ENCODE results near the gene S100A14. TPM values are rescaled to one million over a fixed set of nuclear protein-coding genes. Genes with fewer than 3 reads are reported as not detected.
"Not testable (repeated sequence)": the region's sequence is repeated elsewhere in the genome, so short reads cannot be mapped to it uniquely, and the experiment has no call there.

The S100A14 gene
- total RNA-seq, 1 experiment from 2014 or later, result 0.57 TPM

DNA sequence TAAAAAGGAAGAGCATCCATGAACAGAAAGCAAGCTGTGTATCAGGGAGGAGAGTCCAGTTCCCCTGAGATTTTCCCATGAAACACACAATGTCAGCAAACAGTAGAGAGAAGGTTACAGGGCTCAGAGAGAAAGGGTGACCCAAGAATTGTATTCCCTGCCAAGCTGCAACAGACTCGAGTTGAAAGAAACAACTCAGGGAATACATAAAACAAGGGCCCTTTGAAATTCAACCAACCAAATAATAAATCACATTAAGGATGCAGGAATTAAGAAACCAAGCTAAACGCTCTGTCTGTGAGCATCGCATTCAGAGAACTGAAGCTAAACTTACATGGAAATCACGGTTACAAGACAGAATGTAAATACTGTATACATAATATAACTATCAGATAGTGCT is 23.4 kb downstream of the S100A14 start:
- Histone ChIP-seq H3K27ac (ENCODE audit: low read length) (no peak overlapping the region), H3K27me3 (ENCODE audit: control insufficient read depth, insufficient read depth, low read length) (no peaks in the 10 kb centered on the region), H3K4me1 (ENCODE audit: control insufficient read depth, insufficient read depth, low read length) (no peaks in the 10 kb centered on the region), H3K9me3 (ENCODE audit: control insufficient read depth, insufficient read depth, low read depth, low read length) (no peaks in the 10 kb centered on the region), H3K36me3 (ENCODE audit: control insufficient read depth, insufficient read depth, low read length) (no peaks in the 10 kb centered on the region), H3K4me3 (ENCODE audit: low read depth in 2 of 2, low read length in 2 of 2) (no peak overlapping the region)
- intact Hi-C loops (cut with micrococcal nuclease; ENCODE audit: unreplicated experiment), result no loop called here
- DNase-seq (ENCODE audit: low read depth, low spot score) (no peak), ATAC-seq (no peak)
- TF ChIP-seq SIN3A (IDR thresholded peaks at IDR 0.05; ENCODE audit: borderline replicate concordance, insufficient read depth, low read depth, low read length) (no peak), POLR2AphosphoS5 (IDR thresholded peaks at IDR 0.05; ENCODE audit: low read depth, low read length) (no peak), TCF7L2 (IDR thresholded peaks at IDR 0.05; ENCODE audit: low read depth, low read length) (no peak)
- TF ChIP-seq, protein P1, sequence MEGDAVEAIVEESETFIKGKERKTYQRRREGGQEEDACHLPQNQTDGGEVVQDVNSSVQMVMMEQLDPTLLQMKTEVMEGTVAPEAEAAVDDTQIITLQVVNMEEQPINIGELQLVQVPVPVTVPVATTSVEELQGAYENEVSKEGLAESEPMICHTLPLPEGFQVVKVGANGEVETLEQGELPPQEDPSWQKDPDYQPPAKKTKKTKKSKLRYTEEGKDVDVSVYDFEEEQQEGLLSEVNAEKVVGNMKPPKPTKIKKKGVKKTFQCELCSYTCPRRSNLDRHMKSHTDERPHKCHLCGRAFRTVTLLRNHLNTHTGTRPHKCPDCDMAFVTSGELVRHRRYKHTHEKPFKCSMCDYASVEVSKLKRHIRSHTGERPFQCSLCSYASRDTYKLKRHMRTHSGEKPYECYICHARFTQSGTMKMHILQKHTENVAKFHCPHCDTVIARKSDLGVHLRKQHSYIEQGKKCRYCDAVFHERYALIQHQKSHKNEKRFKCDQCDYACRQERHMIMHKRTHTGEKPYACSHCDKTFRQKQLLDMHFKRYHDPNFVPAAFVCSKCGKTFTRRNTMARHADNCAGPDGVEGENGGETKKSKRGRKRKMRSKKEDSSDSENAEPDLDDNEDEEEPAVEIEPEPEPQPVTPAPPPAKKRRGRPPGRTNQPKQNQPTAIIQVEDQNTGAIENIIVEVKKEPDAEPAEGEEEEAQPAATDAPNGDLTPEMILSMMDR (IDR thresholded peaks at IDR 0.05), result no peak
- TF ChIP-seq, protein P2, sequence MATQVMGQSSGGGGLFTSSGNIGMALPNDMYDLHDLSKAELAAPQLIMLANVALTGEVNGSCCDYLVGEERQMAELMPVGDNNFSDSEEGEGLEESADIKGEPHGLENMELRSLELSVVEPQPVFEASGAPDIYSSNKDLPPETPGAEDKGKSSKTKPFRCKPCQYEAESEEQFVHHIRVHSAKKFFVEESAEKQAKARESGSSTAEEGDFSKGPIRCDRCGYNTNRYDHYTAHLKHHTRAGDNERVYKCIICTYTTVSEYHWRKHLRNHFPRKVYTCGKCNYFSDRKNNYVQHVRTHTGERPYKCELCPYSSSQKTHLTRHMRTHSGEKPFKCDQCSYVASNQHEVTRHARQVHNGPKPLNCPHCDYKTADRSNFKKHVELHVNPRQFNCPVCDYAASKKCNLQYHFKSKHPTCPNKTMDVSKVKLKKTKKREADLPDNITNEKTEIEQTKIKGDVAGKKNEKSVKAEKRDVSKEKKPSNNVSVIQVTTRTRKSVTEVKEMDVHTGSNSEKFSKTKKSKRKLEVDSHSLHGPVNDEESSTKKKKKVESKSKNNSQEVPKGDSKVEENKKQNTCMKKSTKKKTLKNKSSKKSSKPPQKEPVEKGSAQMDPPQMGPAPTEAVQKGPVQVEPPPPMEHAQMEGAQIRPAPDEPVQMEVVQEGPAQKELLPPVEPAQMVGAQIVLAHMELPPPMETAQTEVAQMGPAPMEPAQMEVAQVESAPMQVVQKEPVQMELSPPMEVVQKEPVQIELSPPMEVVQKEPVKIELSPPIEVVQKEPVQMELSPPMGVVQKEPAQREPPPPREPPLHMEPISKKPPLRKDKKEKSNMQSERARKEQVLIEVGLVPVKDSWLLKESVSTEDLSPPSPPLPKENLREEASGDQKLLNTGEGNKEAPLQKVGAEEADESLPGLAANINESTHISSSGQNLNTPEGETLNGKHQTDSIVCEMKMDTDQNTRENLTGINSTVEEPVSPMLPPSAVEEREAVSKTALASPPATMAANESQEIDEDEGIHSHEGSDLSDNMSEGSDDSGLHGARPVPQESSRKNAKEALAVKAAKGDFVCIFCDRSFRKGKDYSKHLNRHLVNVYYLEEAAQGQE (IDR thresholded peaks at IDR 0.05; ENCODE audit: insufficient read depth in 1 of 2, low read depth in 2 of 2, low read length in 1 of 2), result no peak
- ChIA-PET CTCF (no interaction called here), POLR2A (no interaction called here)
- no TSS peak for BruUV-seq (replicated peaks)
- in situ Hi-C loops (cut with HindIII; ENCODE audit: low pct_unique_long_range_greater_than_20kb, low sequenced_read_pairs), result no loop called here

DNA sequence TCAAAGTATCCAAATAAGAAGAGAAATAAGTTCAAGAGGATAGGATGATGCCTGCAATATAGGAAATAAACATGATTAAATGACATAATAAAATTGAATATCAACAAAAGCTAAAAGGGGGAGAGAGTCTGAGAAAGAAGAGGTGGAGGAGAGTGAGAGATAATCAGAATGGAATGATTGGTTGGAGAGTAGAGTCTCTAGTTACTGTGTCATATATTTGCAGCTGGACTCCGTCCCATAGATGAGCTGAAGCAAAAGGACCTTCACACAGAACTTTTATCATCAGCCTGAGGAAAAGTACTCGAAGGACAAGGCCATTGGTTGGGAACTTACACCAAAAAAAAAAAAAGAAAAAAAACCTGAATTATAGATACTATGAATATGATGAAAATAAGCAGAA is 27.6 kb downstream of the S100A14 start:
- H3K4me3 ChIP-seq (ENCODE audit: low read depth in 2 of 2, low read length in 2 of 2), result no peak overlapping the region
- BruUV-seq (replicated peaks), result no TSS peak
- intact Hi-C loops (cut with micrococcal nuclease; ENCODE audit: unreplicated experiment) (no loop called here), in situ Hi-C loops (cut with HindIII; ENCODE audit: low pct_unique_long_range_greater_than_20kb, low sequenced_read_pairs) (no loop called here)
- DNase-seq (ENCODE audit: low read depth, low spot score), result no peak
- no peaks in the 10 kb centered on the region for H3K9me3 ChIP-seq (ENCODE audit: control insufficient read depth, insufficient read depth, low read depth, low read length)
- no peaks in the 10 kb centered on the region for H3K36me3 ChIP-seq (ENCODE audit: control insufficient read depth, insufficient read depth, low read length)
- ATAC-seq, result no peak
- CTCF ChIA-PET, result interaction anchor here (0.7 kb wide), 1 partner anchor 377 kb away, joined by 5 read pairs; no protein-coding TSS in a partner anchor
- TF ChIP-seq SIN3A (IDR thresholded peaks at IDR 0.05; ENCODE audit: borderline replicate concordance, insufficient read depth, low read depth, low read length), result no peak
- TF ChIP-seq, protein P2 (IDR thresholded peaks at IDR 0.05; ENCODE audit: insufficient read depth in 1 of 2, low read depth in 2 of 2, low read length in 1 of 2), result no peak
- TF ChIP-seq, protein P1 (IDR thresholded peaks at IDR 0.05), result no peak
- TF ChIP-seq TCF7L2 (IDR thresholded peaks at IDR 0.05; ENCODE audit: low read depth, low read length), result no peak
- TF ChIP-seq POLR2AphosphoS5 (IDR thresholded peaks at IDR 0.05; ENCODE audit: low read depth, low read length), result no peak
- no peaks in the 10 kb centered on the region for H3K4me1 ChIP-seq (ENCODE audit: control insufficient read depth, insufficient read depth, low read length)
- POLR2A ChIA-PET, result interaction anchor here (0.7 kb wide), 1 partner anchor 11 kb away, joined by 4 read pairs; no protein-coding TSS in a partner anchor
- no peak overlapping the region for H3K27ac ChIP-seq (ENCODE audit: low read length)
- no peaks in the 10 kb centered on the region for H3K27me3 ChIP-seq (ENCODE audit: control insufficient read depth, insufficient read depth, low read length)

DNA sequence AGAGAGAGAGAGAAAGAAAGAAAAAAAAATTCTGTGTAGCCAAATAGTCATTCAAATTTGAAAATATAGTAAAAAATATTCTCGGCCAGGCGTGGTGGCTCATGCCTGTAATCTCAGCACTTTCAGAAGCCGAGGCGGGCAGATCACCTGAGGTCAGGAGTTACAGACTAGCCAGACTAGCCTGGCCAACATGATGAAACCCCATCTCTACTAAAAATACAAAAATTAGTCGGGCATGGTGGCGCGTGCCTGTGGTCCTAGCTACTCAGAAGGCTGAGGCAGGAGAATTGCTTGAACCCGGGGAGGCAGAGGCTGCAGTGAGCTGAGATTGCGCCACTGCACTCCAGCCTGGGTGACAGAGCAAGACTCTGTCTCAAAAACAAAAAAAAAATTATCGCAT is 28.1 kb downstream of the S100A14 start:
- POLR2A ChIA-PET, result interaction anchor here (0.7 kb wide), 1 partner anchor 10 kb away, joined by 4 read pairs; no protein-coding TSS in a partner anchor
- CTCF ChIA-PET, result interaction anchor here (0.7 kb wide), 1 partner anchor 378 kb away, joined by 5 read pairs; no protein-coding TSS in a partner anchor
- DNase-seq (ENCODE audit: low read depth, low spot score); H3K27ac ChIP-seq (ENCODE audit: low read length); H3K9me3 ChIP-seq (ENCODE audit: control insufficient read depth, insufficient read depth, low read depth, low read length); H3K36me3 ChIP-seq (ENCODE audit: control insufficient read depth, insufficient read depth, low read length); H3K4me3 ChIP-seq (ENCODE audit: low read depth in 2 of 2, low read length in 2 of 2); in situ Hi-C loops (cut with HindIII; ENCODE audit: low pct_unique_long_range_greater_than_20kb, low sequenced_read_pairs); H3K4me1 ChIP-seq (ENCODE audit: control insufficient read depth, insufficient read depth, low read length); intact Hi-C loops (cut with micrococcal nuclease; ENCODE audit: unreplicated experiment); H3K27me3 ChIP-seq (ENCODE audit: control insufficient read depth, insufficient read depth, low read length); BruUV-seq (replicated peaks); ATAC-seq: not testable (repeated sequence)

All from Panc1 (cell line).